AG04450 (cell line): ENCODE measurements around the gene CCDC78. TPM values are rescaled to one million over a fixed set of nuclear protein-coding genes. Genes with fewer than 3 reads are reported as not detected.

Source experiments
- CTCF ChIA-PET: fragments of 300-600, 350-600 bp; formaldehyde crosslinking; extraction: SDS; loops from one replicate; lab custom pipeline; 2022; ENCODE audit warnings: antibody characterized with exemption, inconsistent platforms; lab: Charles Lee
- POLR2A ChIA-PET: fragments of 350-600 bp; formaldehyde crosslinking; extraction: SDS; loops from one replicate; lab custom pipeline; 2021; ENCODE audit warnings: antibody characterized with exemption, inconsistent platforms; lab: Yijun Ruan, JAX
- DNase-seq: peaks from one replicate; pipeline ENCODE4 v3.0.0-alpha.2; 2011; ENCODE audit warnings: low read depth, low spot score
- H3K27ac ChIP-seq: one replicate; pipeline ENCODE4 v1.5.1; 2012; ENCODE audit warnings: low read depth, low read length, control low read depth
- H3K27me3 ChIP-seq: one replicate; pipeline ENCODE4 v1.6.0; 2012; ENCODE audit warnings: low read length; ENCODE audit not compliant: control insufficient read depth, insufficient read depth
- H3K4me3 ChIP-seq: 2 replicates; pipeline ENCODE4 v1.5.1; 2011; ENCODE audit warnings: mild to moderate bottlenecking, low read depth, low read length, control low read depth
- H3K9me3 ChIP-seq: 2 replicates; pipeline ENCODE4 v1.5.1; 2012; ENCODE audit warnings: low read length; ENCODE audit not compliant: control insufficient read depth, insufficient read depth
- polyA plus RNA-seq: library from polyadenylated mRNA; depleted of rRNA; stranded (reverse); fragments of >200 nt; gene quantifications from 2 replicates; pipeline ENCODE4 v1.2.3, GENCODE V29; 2011
- TF ChIP-seq, protein P1 (sequence below): IDR thresholded peaks from 2 replicates; pipeline ENCODE4 v1.5.1; 2011; ENCODE audit warnings: low read depth, low read length, control low read depth, inconsistent platforms

Gene CCDC78
- polyA plus RNA-seq, 1 experiment, result 1.1 TPM

DNA sequence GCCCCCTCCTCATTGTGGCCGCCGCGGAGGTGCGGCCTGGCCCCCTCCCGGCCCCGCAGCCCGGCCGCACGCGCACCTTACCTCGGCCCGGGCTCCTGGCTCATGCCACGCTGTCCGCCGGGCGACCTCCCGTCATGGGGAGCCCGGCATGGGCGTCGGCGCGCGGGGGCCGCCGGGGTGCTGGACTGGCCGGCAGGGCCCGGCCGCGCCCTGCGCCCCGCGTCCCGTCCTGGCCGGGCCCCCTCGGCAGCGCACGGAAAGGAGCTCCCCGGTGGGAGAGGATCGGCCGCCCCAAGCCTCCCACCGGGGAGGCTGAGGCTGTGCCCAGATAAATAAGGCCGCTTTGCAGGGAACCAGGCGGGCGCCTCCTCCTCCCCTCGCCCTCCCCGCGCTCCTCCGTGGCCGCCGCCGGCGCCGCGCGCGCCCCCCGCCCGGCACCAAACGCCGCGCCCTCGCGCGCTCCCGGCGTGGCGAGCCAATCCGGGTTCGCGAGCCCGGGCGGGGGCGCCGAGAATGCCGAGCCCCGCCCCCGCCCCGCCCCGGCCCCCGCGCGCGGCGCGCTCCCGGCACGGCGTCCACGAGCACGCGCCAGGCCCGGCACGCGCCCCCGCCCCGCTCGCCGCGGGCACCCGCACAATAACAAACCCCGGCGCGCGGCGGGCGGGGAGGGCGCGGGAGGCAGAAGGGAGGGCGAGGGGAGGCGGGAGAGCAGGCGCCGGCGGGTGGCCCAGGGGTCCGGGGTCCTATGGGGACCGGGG is 20.6 kb downstream of the CCDC78 start, which contains the start of gene FBXL16:
Gene FBXL16 (minus strand): TSS at position 371 of the 758 bp plus-strand sequence. CDS start 8,396 bp downstream, outside the sequence.
- TF ChIP-seq, protein P1, sequence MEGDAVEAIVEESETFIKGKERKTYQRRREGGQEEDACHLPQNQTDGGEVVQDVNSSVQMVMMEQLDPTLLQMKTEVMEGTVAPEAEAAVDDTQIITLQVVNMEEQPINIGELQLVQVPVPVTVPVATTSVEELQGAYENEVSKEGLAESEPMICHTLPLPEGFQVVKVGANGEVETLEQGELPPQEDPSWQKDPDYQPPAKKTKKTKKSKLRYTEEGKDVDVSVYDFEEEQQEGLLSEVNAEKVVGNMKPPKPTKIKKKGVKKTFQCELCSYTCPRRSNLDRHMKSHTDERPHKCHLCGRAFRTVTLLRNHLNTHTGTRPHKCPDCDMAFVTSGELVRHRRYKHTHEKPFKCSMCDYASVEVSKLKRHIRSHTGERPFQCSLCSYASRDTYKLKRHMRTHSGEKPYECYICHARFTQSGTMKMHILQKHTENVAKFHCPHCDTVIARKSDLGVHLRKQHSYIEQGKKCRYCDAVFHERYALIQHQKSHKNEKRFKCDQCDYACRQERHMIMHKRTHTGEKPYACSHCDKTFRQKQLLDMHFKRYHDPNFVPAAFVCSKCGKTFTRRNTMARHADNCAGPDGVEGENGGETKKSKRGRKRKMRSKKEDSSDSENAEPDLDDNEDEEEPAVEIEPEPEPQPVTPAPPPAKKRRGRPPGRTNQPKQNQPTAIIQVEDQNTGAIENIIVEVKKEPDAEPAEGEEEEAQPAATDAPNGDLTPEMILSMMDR, result no peak
- Histone ChIP-seq H3K4me3 (no peak within 1 kb of the TSS), H3K27me3 (peaks cover 66% of the 10 kb centered on the region), H3K27ac (no peak within 1 kb of the TSS), H3K9me3 (no peaks in the 10 kb centered on the region; the same call in 1 of the 2 replicates)
- ChIA-PET CTCF (no interaction called here), POLR2A (no interaction called here)
- no peak for DNase-seq

DNA sequence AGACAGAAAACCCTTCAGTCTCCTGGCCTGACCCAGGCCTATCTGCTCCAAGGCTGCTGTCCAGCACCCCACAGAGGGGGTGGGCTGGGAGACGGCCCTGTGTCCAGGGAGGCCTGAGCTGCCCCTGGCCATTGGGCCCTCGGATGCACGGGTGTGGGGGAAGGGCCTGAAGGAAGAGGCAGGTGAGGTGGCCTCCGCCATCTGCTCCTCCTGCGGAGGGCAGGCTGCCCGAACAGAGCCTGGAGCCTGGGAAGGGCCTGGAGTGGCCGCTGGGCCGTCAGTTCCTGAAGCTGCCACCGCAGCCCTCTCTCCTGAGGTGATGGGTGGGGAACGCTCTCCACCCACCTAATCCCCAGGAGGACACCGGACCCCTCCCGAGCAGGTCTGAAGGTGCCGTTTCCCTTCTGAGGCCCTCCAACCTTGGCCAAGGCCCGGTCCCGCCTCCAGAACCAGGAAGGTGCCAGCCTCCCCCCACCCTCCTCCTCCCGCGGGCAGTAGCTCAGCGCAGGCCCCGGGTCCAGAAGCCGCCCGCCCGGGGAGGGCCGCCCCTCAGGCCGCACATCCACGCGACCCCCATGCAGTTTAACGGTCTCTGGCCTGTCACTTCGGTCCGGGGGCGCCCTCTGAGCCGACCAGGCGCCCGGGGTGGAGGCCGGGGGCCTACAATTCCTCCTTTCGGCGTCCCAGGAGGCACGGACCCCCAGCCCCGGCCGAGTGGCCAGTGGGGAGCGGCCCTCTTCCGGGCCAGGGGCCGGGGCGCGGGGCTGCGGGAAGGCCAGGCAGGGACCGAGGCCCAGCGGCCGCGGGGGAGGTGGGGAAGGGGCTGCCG is 21.5 kb downstream of the CCDC78 start:
- POLR2A ChIA-PET, result no interaction called here
- H3K27me3 ChIP-seq, result peaks cover 68% of the 10 kb centered on the region
- CTCF ChIA-PET, result no interaction called here
- TF ChIP-seq, protein P1, result no peak
- no peak for DNase-seq
- no peaks in the 10 kb centered on the region; the same call in 1 of the 2 replicates for H3K9me3 ChIP-seq
- no peak overlapping the region for H3K27ac ChIP-seq
- no peak overlapping the region for H3K4me3 ChIP-seq

DNA sequence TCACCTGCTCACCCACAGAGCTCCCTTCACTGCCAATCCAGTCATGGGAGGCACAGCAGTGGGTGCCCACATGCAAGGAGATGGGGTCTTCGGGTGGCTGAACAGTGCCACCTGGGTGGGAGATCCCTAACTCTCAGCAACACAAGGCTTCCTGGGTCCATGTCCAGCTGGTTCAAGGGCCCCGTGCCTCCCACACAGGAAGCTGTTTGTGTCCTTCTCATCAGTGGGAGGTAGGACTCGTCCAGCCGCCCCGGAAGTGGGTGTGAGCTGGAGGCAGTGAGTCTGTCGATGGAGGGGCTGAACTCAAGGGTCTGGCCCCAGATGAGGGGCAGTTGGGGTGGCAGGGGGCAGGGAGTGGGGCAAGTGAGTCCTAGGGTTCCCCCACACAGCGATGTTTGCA is 22.2 kb downstream of the CCDC78 start:
- peaks cover 71% of the 10 kb centered on the region for H3K27me3 ChIP-seq
- TF ChIP-seq, protein P1, result no peak
- ChIA-PET POLR2A (no interaction called here), CTCF (interaction anchor here (1.1 kb wide), 1 partner anchor 8 kb away, joined by 6 read pairs; no protein-coding TSS in a partner anchor)
- no peak overlapping the region for H3K27ac ChIP-seq
- H3K9me3 ChIP-seq, result no peaks in the 10 kb centered on the region; the same call in 1 of the 2 replicates
- no peak overlapping the region for H3K4me3 ChIP-seq
- DNase-seq, result no peak

DNA sequence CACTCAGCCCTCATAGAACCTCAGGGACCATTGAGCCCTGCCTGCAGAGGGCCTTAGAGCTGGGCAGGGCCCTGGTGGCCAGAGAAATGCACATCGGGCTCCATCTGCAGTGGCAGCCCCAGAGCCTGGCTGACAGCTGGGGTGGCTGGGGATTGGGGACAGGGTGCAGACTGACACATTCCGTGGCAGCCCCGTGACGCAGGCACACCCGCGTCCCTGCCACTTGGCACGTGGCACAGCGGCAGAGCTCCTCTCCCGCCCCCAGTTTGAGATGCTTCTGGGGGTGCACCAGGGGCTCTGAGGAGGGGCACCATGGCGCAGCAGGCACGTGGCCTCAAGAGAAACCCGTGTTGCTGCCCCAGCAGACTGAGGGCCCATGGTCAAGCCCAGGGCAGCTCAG is 22.8 kb downstream of the CCDC78 start:
- no peak overlapping the region for H3K4me3 ChIP-seq
- no peak for DNase-seq
- peaks cover 74% of the 10 kb centered on the region for H3K27me3 ChIP-seq
- POLR2A ChIA-PET, result no interaction called here
- CTCF ChIA-PET, result interaction anchor here (1.1 kb wide), 1 partner anchor 9 kb away, joined by 6 read pairs; no protein-coding TSS in a partner anchor
- no peak overlapping the region for H3K27ac ChIP-seq
- H3K9me3 ChIP-seq, result no peaks in the 10 kb centered on the region; the same call in 1 of the 2 replicates
- TF ChIP-seq, protein P1, result no peak
